Left lobe of liver (tissue), 1 donor: ENCODE data around the gene CENPB. TPM values are rescaled to one million over a fixed set of nuclear protein-coding genes. Genes with fewer than 3 reads are reported as not detected.

Experiments used
- total RNA-seq: library from RNA; stranded (reverse); gene quantifications from one replicate; pipeline ENCODE4 v1.2.1, GENCODE V29; 2021
- donor health status: DM: no; HTN: yes; CAD: no.

CENPB gene
- total RNA-seq, 1 donor from 2014 or later = 39.4 TPM

Other genes starting within 250 kb of the CENPB start
- not detected for gene GFRA4, start 123.3 kb downstream of the CENPB start, total RNA-seq
- gene ADAM33, start 104.7 kb downstream of the CENPB start, total RNA-seq = 0.48 TPM
- 5.9 TPM for gene SIGLEC1, start 74.1 kb downstream of the CENPB start, total RNA-seq
- gene HSPA12B, start 54.1 kb downstream of the CENPB start, total RNA-seq = 1.4 TPM
- gene ADISSP, start 19.0 kb downstream of the CENPB start, total RNA-seq = 10.6 TPM
- 0.10 TPM for gene SPEF1, start 5.3 kb downstream of the CENPB start, total RNA-seq
- 12.4 TPM for gene CDC25B, start 9.6 kb upstream of the CENPB start, total RNA-seq
- 9.7 TPM for gene AP5S1, start 33.8 kb upstream of the CENPB start, total RNA-seq
- gene MAVS, start 60.1 kb upstream of the CENPB start, total RNA-seq = 21.9 TPM
- 14.7 TPM for gene PANK2, start 102.6 kb upstream of the CENPB start, total RNA-seq
- gene RNF24, start 228.8 kb upstream of the CENPB start, total RNA-seq = 1.4 TPM